NCI-H2196 (cell line): ENCODE data around the gene KIF19.

Source experiments
- DNase-seq: peaks from one replicate; lab custom pipeline; 2025; ENCODE audit not compliant: unreplicated experiment; lab: John Stamatoyannopoulos, UW

KIF19 gene

DNA sequence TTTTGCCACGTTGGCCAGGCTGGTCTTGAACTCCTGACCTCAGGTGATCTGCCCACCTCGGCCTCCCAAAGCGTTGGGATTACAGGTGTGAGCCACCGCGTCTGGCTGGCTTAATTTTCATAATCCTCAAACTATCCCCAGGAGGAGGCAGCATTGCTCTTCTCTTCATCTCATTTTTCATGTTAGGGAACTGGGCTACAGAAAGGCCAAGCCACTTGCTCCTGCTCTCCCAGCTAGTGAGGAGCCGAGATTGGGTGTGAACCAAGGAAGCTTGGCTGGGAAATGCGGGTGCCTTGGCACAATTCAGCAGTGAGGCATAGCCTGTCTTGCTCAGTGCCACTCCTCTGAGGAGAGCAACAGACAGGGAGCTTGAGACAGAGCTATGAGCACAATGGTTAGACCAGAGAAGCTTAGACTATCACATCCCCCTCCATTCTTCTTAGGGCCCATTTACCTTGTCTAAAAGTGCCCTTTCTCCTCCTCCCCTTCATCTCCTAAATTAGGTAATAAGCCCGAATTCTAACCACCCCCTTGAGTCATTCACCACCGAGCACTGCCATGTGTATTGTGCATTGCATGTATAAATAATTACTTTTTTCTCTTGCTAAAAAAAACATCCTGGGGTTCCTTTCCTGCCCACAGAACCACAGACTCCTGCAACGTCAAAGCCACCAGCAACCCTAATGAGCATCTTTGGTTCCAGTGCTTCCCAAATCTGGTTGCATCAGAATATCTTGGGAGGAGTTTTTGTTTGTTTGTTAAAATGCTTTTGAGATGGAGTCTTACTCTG is 20.0 kb upstream of the KIF19 start:
- peak; percentile 33 for DNase-seq

DNA sequence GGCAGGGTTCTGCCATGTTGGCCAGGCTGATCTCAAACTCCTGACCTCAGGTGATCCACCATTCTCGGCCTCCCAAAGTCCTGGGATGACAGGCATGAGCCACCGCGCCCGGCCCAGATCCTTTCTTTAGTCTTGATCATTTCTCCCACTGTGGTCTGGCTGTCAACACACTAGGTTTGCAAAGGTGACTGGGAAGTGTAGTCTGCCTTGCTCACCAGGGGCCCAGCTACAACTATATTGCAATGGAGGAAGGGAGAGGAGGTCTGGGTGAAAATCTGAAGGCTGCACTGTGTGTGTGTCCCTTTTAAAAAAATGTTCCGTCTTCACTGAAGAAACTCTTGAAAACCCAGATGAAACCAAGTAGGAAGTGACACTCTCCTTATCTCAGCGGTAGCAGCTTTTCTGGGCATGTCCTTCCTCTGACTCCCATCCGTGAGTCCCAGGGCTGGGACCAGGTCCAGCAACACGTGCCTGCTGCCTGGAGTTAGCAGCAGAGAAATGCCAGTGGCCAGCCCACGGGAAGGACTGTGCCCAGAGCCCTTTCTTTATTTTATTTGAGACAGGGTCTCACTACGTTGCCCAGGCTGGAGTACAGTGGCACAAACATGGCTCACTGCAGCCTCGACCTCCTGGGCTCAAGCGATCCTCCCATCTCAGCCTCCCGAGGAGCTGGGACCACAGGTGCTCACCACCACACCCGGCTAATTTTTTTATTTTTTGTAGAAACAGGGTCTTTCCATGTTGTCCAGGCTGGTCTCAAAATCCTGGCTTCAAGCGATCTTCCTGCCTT is 17.8 kb upstream of the KIF19 start:
- DNase-seq: no peak

DNA sequence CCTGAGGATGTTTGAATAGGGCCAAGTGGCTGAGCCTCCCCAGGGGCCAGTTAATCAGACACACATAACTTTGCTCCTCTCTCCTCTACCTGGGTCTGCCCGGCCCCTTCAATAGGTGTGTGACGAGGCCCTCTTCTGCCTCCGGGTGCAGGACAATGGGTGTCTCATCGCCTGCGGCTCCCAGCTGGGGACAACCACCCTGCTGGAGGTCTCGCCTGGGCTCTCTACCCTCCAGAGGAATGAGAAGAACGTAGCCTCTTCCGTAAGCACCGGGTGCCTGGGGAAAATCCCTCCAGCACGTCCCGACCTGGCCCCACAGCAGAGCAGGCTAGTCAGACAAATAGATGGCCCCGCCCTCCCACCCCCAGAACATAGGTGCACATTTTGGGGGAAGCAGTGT is 16.1 kb upstream of the KIF19 start:
- DNase-seq: no peak

DNA sequence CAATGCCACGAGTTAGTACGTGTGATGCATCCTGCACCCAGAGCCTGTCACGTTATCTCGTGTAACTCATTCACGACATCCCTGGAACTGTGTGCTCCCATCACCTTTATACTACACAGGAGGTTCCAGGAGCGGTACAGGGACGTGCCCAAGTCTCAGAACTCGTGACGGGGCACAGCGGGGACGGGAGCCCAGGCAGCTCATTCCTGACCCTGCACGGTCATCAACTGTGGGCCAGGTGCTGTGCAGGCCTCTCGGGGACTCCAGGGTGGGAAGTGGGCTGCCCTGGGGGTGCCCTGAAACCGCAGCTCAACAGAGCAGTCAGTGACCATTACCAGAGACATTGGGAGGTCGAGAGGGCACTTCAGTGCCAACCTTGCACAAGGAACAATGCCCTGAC is 11.1 kb upstream of the KIF19 start:
- no peak for DNase-seq

DNA sequence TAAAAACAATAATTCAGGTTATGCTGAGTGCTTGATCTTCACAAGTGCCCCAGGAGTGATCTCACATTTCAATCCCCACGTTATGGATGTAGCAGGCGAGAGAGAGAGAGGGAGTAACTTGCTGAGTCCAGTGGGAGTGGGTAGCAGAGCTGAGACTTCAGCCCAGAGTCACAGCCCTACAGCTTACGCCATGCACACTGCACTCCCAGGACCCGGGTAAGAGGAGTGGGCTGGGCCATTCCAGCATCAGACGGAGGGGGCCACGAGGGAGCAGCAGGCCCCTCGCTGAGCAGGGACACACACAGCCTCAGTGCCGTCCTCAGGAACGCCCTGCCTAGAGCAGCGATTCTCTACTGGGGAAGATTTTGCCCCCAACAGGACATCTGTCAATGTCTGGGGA is 9.8 kb upstream of the KIF19 start:
- DNase-seq: no peak

DNA sequence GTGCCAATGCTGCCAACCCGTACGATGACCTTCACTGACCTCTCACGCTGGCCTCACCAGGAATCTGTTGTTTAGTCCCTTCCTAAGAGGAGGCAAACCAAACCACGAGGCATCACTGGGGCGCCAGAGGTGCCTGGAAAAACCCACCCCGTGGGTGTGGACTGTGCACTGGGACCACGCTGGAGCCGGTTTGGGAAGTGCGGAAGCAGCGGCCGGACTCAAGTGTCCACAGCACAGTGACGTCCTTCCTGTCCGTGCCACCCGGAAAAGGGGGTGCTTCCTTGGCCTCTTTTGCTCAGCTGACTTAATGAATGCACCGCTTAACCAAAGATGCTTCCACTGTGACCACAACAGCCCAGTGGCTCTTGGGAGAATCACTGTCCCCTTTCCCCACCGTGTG is 9.0 kb upstream of the KIF19 start:
- no peak for DNase-seq

DNA sequence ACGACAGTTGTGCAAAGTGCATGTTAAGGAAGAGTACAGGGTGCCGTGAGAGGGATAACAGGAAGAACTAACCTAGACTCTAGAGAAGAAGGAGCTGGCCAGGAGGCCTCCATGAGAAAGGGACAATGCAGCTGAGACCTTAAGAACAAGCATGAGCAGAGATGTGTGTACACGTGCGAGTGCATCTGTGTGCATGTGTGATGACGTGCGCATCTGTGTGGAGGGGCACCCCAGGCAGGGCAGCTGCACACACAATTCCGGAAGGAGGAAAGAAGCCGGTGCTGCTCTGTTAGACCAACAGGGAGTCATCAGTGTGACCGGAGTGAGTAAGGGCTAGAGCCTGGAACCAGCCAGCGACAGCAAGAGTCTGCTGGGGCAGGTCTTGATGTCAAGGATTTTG is 7.6 kb upstream of the KIF19 start:
- no peak for DNase-seq

DNA sequence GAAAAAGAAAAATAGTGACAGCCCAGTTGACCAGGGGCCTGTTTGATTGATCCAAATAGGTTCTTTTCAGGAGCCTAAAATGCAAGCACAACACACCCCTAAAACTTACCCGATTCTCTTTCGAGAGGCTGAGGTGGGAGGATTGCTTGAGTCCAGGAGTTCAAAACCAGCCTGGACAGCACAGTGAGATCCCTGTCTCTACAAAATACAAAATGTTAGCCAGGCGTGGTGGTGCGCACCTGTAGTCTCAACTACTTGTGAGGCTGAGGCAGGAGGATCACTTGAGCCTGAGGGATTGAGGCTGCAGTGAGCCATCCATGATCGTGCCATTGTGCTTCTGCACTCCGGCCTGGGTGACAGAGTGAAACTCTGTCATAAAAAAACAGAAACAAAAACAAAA is 1.5 kb upstream of the KIF19 start:
- DNase-seq: no peak

DNA sequence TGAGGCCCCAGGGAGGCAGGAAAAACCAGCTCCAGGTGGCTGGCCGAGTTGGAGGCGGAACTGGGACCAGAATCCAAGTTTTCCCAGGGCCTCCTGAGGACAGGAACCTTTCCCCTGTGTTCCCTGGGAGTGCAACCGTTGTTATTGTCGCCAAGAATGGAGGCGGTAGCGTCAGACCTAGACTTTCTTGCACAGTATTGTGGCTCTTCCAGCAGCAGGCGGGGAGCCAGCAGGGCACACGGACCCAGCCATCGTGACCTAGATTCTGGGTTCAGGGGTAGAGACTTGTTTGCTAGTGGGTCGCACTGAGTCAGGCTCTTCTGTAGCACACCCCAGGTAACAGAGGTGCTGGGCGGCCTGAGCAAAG is 667 bp upstream of the KIF19 start:
- no peak for DNase-seq

DNA sequence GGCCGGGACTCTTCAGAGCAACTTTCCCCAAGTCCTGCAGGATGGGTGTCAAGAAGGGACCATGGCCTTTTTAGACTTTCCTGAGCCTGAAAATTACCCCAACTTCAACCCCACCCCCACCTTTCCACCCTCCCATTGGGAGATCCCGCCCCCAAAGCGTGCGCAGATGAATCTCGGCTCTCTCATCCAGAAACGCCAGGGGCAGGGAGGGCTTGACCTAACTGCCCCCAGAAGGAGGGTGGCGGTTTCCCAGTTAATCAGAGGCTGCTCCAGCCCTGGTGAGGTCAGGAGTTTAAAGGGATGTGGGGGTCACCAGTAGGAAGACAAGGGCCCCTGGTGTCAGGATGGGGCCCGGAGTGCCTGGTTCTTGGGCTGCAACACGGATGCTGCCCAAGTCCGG is 480 bp downstream of the KIF19 start:
- DNase-seq: no peak

DNA sequence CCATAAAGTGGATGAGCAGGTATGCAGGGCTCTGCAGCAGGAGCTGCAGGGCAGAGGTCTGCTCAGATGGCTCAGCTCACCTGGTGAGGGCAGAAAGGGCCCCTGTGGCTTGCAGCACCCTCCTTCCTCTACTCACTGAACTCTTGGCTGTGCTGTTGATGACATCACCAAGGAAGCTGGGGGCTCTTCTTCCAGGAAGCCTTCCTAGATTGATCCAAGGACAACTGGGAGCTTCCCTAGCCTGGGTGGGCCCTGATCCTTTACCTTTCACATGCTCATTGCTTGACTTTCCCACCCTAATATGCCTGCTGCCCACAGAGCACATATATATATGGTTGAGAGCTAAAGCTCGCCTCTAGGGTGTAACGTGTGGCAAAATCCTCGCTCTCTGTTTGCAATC is 2.5 kb downstream of the KIF19 start:
- DNase-seq: no peak

DNA sequence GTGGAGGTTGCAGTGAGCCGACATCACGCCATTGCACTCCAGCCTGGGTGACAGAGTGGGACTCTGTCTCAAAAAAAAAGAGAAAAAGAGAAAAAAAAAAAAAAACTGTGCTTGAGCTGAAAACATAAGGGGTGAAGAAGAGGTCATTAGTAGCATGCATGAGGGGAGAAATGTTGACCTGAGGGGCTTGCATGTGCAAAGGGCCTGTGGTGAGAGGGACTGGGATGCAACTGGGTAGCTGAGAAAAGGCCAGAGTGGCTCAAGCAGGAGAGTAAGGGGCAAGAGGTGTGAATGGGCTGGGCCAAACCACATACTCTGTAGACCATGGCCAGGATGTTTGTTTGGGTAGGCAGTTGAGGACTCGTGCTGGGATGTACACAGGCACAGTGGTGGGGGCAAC is 3.4 kb downstream of the KIF19 start:
- no peak for DNase-seq

DNA sequence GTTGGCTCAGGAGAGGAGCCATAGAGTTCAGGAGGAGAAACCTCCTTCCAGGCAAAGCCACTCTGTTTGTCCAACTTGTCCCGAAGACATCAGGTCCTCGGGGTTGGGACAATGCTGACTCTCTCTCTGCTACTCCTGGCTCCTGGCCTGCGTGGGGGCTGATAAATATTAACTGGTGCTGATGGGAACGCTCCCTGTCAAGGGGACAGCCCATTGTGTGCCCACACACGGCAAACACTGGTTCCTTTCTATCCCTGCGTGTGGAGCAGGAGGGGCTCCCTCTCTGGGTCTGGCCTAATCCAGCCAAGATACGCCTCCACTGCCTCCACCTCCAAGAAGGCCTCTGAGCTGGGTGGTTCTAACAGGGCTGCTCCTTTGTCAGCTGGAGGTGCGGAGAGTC is 4.4 kb downstream of the KIF19 start:
- DNase-seq: no peak

DNA sequence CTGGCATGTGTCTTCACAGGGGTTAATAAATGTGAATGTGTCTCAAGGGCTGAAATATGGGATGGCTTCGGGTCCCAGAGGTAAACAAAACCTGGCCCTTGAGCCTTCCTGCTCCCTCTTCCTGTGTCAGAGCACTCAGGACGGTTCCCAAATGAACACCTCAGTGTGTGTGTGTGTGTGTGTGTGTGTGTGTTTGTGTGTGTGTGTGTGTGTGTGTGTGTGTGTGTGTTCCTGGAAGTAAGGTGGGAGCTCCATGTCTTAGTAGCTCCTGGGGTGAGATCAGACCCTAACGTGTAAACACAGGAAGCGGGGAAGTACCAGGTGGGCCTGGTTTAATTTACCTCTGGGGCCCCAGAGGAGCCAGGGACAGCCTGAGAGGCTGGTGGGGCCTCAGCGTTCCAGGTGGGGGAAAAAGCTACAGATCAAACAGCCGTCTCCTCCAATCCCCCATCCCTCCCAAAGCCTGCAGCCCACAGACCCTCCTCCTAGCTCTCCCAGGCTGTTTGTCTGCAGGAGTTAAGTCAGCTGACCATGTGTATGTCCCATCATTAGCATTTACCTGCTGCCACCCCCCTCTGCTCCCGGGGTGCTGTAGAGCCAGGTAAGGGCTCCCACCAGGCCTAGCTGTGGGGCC is 6.1 kb downstream of the KIF19 start:
- no peak for DNase-seq

DNA sequence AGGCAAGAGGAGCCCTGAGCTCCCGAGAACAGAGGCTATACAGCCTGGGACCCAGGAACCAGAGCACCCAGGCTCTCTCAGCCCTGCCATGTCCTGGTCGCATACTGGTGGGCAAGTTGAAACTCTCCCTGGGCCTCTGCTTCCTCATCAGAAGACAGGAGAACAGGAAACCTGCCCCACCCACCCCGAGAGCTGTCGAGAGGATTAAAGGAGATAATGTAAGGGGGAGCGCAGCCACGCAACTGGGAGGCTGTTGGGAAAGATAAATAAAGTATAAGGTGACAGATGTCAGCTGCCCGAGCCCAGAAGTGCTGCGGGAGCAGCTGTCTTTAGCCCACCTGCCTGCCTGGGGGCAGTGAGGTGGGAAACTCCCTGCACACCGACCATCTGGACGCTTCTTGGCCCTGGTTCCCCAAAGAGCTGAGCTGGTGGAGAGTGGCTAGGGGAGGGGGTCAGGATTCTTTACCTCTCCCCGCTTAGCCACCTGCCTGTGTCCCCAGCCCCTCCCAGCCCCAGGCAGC is 6.8 kb downstream of the KIF19 start:
- peak; percentile 79 for DNase-seq

DNA sequence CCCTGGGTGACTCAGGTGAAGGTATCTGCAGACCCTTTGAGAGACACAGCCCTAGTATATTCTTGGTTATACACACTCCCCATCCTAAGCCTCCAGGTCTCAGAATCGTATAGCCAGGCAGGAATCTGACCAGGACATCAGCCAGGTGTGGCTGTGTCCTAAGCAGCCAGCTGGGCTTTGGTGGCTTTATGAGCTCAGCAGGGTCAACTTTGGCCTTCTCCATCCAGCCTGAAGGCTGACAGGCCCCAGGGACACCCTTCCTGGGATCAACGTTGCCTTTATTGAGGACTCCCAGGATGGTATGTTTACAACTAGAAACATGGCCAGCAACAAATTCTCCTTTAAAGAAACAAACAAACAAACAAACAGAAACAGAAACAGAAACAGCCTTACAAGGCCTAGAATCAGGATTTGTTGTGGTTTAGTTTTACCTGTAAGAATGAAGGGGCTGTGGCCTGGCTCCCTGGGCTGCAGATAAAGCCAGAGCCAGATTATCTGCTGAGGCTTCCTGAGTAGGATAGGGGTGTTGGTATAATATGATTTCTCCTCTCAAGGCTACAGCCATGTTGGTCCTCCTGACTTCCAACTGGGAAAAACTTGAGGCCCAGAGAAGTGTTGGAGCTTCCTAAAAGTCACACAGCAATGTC is 8.5 kb downstream of the KIF19 start:
- DNase-seq: peak; percentile 26

DNA sequence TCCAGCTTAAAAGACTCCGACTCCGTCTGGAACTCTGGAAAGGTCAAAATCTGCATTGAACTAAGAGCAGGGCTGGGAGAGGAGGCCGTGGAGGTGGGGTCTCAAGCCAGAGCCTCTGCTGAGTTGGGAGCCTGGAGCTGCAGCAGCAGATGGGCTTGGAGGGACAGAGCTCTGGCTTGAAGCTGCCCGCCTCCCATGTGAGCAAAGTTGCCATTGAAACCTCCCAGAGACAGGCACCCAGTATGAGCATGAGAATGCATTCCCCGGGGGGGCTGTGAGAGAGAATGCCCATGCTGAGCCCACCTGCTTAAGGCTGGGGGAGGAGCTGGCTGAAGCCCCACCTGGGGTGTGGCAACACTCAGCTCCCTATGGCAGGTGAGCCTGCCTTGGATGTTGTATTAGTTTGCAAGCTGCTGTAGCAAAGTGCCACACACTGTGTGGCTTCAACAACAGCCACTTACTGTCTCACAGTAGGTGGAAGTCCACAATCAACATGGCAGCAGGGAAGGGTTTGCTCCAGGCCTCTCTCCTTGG is 9.6 kb downstream of the KIF19 start:
- DNase-seq: no peak

DNA sequence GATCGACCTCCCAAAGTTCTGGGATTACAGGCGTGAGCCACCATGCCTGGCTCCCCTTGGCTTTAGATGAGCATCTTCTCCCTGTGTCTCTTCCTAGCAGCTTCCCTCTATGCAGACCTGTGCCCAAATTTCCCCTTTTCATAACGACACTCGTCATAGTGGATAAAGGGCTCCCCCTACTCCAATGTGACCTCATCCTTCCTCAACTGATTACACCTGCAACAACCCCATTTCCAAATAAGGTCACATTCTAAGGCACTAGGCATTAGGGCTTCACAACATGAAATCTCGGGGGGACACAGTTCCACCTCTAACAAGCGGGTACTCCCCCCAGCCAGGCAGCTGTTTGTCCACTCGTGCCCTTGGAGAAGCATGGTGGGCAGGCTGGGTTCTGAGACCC is 10.3 kb downstream of the KIF19 start:
- no peak for DNase-seq

DNA sequence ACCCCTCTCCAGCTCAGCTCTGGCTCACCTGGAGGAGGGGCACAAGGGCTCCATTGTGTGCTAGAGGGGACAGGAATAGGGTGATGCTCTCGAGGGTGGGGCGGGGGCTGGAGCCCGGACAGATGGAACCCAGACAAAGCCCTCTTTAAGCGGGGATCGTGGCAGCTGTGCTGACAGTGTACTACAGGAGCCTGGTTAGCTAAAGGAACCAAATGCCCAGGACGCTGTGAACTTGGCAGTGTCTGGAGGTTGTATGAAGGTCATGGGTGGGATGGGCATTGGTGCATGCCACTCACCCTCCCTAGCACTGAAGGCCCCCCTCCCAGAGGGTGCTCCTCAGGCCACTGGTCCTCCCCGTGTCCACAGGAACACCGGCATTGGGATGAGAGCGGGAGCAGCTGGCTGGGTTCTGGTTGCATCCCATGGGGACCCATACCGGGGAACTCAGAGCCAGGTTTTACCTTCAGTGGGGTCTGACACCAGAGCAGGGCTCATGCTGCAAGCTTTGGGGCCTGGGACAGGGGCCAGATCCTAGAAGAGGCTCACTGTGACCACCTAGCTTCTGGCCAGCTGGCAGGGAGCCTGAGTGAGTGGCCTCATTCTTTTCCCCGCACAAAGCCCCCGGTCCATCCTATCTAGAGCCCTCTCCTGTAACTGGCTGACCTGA is 11.9 kb downstream of the KIF19 start:
- peak; percentile 46 for DNase-seq

DNA sequence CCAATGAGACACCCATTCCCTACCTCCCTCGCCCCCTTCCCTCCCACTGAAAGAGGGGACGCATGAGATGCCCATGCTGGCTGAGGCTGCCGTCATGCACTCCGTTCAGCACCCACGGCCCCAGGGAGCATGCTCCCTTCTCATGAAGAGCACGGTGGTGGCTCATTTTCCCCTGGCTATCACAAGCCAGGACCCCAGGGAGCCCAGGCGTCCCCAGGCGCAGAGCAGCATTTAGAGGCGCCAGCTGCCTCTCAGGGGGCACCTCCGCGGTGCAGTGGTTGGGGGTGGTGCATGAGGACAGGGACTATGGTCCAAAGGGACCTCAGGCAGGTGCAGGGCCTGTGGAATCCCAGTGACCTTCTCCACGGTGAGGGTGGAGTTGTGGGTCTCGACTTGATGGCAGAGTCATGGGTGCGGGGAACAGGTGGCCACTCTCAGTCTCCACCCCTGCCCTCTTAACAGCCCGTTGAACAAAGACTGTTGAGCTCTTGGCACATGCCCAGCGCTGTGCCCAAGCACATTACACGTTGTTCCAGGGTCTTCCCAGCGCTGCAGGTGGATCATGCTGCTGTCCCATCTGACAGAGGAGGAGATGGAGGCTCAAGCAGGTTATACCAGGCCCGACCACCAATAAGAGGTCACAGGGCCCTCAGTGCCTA is 13.6 kb downstream of the KIF19 start:
- DNase-seq: peak; percentile 17
